HEK293T (cell line): ENCODE measurements around the gene ARID2.

Experiments
- CTCF ChIA-PET: fragments of 350-600 bp; formaldehyde crosslinking; extraction: SDS; loops from one replicate; lab custom pipeline; 2021; ENCODE audit warnings: antibody characterized with exemption, inconsistent platforms; lab: Yijun Ruan, JAX
- POLR2A ChIA-PET: fragments of 350-600 bp; formaldehyde crosslinking; extraction: SDS; loops from one replicate; lab custom pipeline; 2020; ENCODE audit warnings: antibody characterized with exemption, inconsistent platforms; lab: Yijun Ruan, JAX
- DNase-seq: peaks from one replicate; pipeline ENCODE4 v3.0.0; 2012; ENCODE audit warnings: mixed read lengths; ENCODE audit errors: extremely low spot score
- ARNT ChIP-seq: fragments of 450-650 bp; IDR thresholded peaks from 2 replicates; pipeline ENCODE4 v1.6.1; 2017; ENCODE audit warnings: mild to moderate bottlenecking
- BHLHE40 ChIP-seq: fragments of 450-650 bp; IDR thresholded peaks from 2 replicates; pipeline ENCODE4 v1.6.1; 2016; ENCODE audit warnings: mild to moderate bottlenecking, moderate library complexity, borderline replicate concordance
- CTBP1 ChIP-seq: fragments of 450-650 bp; IDR thresholded peaks from 2 replicates; pipeline ENCODE4 v1.6.1; 2016; ENCODE audit warnings: borderline replicate concordance
- ELF4 ChIP-seq: fragments of 450-650 bp; IDR thresholded peaks from 2 replicates; pipeline ENCODE4 v1.6.1; 2017; ENCODE audit warnings: antibody characterized with exemption
- FOXA1 ChIP-seq: fragments of 450-650 bp; IDR thresholded peaks from 2 replicates; pipeline ENCODE4 v1.6.1; 2016; ENCODE audit warnings: mild to moderate bottlenecking
- FOXK2 ChIP-seq: fragments of 450-650 bp; IDR thresholded peaks from 2 replicates; pipeline ENCODE4 v1.6.1; 2016; ENCODE audit warnings: mild to moderate bottlenecking
- FOXM1 ChIP-seq: fragments of 450-650 bp; IDR thresholded peaks from 2 replicates; pipeline ENCODE4 v1.6.1; 2017; ENCODE audit warnings: mild to moderate bottlenecking, borderline replicate concordance
- HDGF ChIP-seq: fragments of 450-650 bp; IDR thresholded peaks from 2 replicates; pipeline ENCODE4 v1.6.1; 2017; ENCODE audit warnings: antibody characterized with exemption, borderline replicate concordance
- L3MBTL2 ChIP-seq: fragments of 450-650 bp; conservative IDR thresholded peaks from 2 replicates; pipeline ENCODE4 v1.6.1; 2016; ENCODE audit warnings: mild to moderate bottlenecking
- LEF1 ChIP-seq: fragments of 450-650 bp; IDR thresholded peaks from 2 replicates; pipeline ENCODE4 v1.6.1; 2017; ENCODE audit warnings: mild to moderate bottlenecking, borderline replicate concordance
- NFRKB ChIP-seq: fragments of 450-650 bp; IDR thresholded peaks from 2 replicates; pipeline ENCODE4 v1.6.1; 2016; ENCODE audit warnings: mild to moderate bottlenecking, moderate library complexity
- PKNOX1 ChIP-seq: fragments of 450-650 bp; IDR thresholded peaks from 2 replicates; pipeline ENCODE4 v1.6.1; 2016
- SP1 ChIP-seq: fragments of 450-650 bp; IDR thresholded peaks from 2 replicates; pipeline ENCODE4 v1.6.1; 2017
- SUZ12 ChIP-seq: fragments of 450-650 bp; IDR thresholded peaks from 2 replicates; pipeline ENCODE4 v1.6.1; 2016; ENCODE audit warnings: mild to moderate bottlenecking
- TARDBP ChIP-seq: fragments of 450-650 bp; IDR thresholded peaks from 2 replicates; pipeline ENCODE4 v1.6.1; 2016
- ZNF384 ChIP-seq: fragments of 450-650 bp; IDR thresholded peaks from 2 replicates; pipeline ENCODE4 v1.6.1; 2016

Gene ARID2

GRCh38 chr12:45687081-45688015, 42.2 kb upstream of the ARID2 start:
- ChIA-PET POLR2A (no interaction called here), CTCF (no interaction called here)
- no peak for DNase-seq
- TF ChIP-seq BHLHE40 (no peak), ZNF384 (no peak), NFRKB (no peak), ELF4 (no peak), FOXM1 (no peak), SUZ12 (no peak), LEF1 (no peak), FOXK2 (no peak), SP1 (no peak), PKNOX1 (no peak), CTBP1 (no peak), FOXA1 (no peak), TARDBP (no peak), L3MBTL2 (no peak), HDGF (no peak), ARNT (no peak)

DNA sequence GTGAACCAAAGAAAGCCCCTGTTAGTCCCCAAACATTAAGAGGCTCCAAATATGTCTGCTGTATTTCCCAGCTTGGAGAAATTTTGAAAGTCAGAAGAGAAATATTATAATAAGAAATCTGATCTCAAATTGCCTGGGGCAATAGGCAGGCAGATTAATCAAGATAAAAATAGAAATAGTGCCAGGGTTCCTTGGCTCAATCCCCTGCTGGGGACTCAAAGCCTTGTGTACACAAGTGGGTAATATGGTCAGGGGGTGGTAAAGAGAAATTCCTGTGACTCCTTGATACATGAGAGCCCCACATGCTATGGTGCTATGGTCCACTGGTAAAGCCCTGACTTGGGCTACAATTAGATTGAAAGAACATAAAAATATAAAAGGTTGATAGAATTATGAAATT, 41.3 kb upstream of the ARID2 start:
- ChIA-PET CTCF (no interaction called here), POLR2A (no interaction called here)
- TF ChIP-seq L3MBTL2 (no peak), FOXM1 (no peak), SUZ12 (no peak), LEF1 (no peak), FOXA1 (0 out of 2 replicates have a peak, but pooled peaks have one; percentile 60), SP1 (no peak), HDGF (no peak)
- no peak for DNase-seq

DNA sequence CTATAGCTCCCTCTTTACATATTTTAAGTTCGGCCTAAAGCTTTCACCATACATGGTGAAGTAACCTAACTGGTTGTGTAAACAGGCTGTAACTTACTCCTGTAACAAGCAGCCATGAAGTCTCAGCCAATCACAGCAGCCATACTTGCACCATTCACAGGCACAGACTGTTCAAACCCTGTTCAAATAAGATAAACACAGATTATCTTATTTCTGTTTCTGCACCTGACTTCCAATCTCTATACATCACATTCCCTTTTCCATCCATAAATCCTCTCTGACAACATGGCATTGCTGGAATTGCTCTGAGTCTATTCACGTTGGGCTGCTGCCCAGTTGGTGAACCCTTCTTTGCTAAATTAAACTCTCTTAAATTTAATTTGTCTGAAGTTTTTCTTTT, 34.5 kb upstream of the ARID2 start:
- CTCF ChIA-PET = no interaction called here
- no peak for DNase-seq
- POLR2A ChIA-PET = no interaction called here
- no peak for TF ChIP-seq HDGF
- TF ChIP-seq FOXM1 = no peak
- TF ChIP-seq L3MBTL2 = no peak
- TF ChIP-seq SP1 = no peak
- TF ChIP-seq SUZ12 = no peak
- TF ChIP-seq ELF4 = no peak
- TF ChIP-seq FOXK2 = no peak
- TF ChIP-seq CTBP1 = no peak
- no peak for TF ChIP-seq ZNF384
- no peak for TF ChIP-seq FOXA1
- TF ChIP-seq ARNT = no peak
- TF ChIP-seq LEF1 = no peak
- TF ChIP-seq PKNOX1 = no peak
- TF ChIP-seq TARDBP = no peak
- TF ChIP-seq BHLHE40 = no peak
- TF ChIP-seq NFRKB = no peak

GRCh38 chr12:45695606-45696005, 33.9 kb upstream of the ARID2 start:
- ChIA-PET CTCF (no interaction called here), POLR2A (no interaction called here)
- TF ChIP-seq PKNOX1 (no peak), ZNF384 (no peak), TARDBP (no peak), ELF4 (no peak), ARNT (no peak), NFRKB (no peak), FOXA1 (no peak), HDGF (no peak), FOXM1 (no peak), LEF1 (no peak), BHLHE40 (no peak), SP1 (no peak), L3MBTL2 (no peak), FOXK2 (no peak), SUZ12 (no peak), CTBP1 (no peak)
- DNase-seq = no peak

DNA sequence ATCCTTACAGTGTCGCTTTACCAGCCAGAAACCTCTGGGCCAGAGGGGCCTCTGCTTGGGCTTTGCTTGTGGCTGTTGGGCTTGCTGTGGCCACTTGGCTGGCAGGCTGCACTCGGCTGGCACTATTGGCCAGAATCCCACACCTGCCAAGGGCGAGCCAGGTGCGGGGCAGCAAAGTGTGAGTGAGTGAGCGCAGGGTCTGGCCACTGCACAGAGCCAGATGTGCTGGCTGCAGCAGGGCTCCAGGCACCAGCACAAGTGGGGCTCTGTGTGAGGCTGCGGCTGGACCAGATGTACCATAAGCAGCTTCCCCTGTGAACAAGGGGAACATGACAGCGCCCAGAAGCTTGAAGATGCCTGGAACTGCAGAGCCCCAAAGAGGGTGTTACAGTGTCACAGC, 33.5 kb upstream of the ARID2 start:
- CTCF ChIA-PET = no interaction called here
- no peak for DNase-seq
- POLR2A ChIA-PET = no interaction called here
- TF ChIP-seq L3MBTL2 (no peak), ZNF384 (no peak), PKNOX1 (no peak), HDGF (no peak), FOXK2 (no peak), SUZ12 (no peak), ELF4 (no peak), NFRKB (no peak), SP1 (no peak), BHLHE40 (no peak), CTBP1 (no peak)
